Kidney tubule cell (primary cell): Measurements from ENCODE around the gene ZNF860.

Experiments
- DNase-seq: peaks from one replicate; pipeline ENCODE4 v3.0.0-alpha.2; 2018; ENCODE audit warnings: low spot score

ZNF860 gene

GRCh38 chr3:31981206-31982181, at the start of gene ZNF860, which contains the start of gene OSBPL10:
Gene ZNF860 (plus strand): TSS chr3:31981750. CDS start chr3:31989080, 7,330 bp downstream.
Gene OSBPL10 (minus strand): TSS chr3:31981262. CDS start chr3:31981179, 83 bp downstream.
- DNase-seq = peak; percentile 96

- DNase-seq = no peak
These were observed 48.6 kb upstream of the ZNF860 start for GRCh38 chr3:31932990-31933389.

- DNase-seq = no peak
These were observed 47.5 kb upstream of the ZNF860 start for GRCh38 chr3:31934018-31934417.

GRCh38 chr3:31934866-31935265, 46.7 kb upstream of the ZNF860 start:
- no peak for DNase-seq

GRCh38 chr3:31936420-31937060, 45.0 kb upstream of the ZNF860 start:
- peak; percentile 45 for DNase-seq

- DNase-seq = no peak
These were observed 44.3 kb upstream of the ZNF860 start for GRCh38 chr3:31937225-31937624.

GRCh38 chr3:31942446-31942845, 39.1 kb upstream of the ZNF860 start:
- no peak for DNase-seq

- no peak for DNase-seq
These were observed 38.5 kb upstream of the ZNF860 start for GRCh38 chr3:31943041-31943440.

- DNase-seq = no peak
These were observed 35.9 kb upstream of the ZNF860 start for GRCh38 chr3:31945738-31946052.

GRCh38 chr3:31946484-31947081, 35.0 kb upstream of the ZNF860 start:
- peak; percentile 37 for DNase-seq

GRCh38 chr3:31947162-31947561, 34.4 kb upstream of the ZNF860 start:
- no peak for DNase-seq

GRCh38 chr3:31947671-31948091, 33.9 kb upstream of the ZNF860 start:
- DNase-seq = peak; percentile 62

- DNase-seq = no peak
These were observed 33.3 kb upstream of the ZNF860 start for GRCh38 chr3:31948280-31948679.

- DNase-seq = no peak
These were observed 29.3 kb upstream of the ZNF860 start for GRCh38 chr3:31952205-31952604.

- DNase-seq = no peak
These were observed 28.5 kb upstream of the ZNF860 start for GRCh38 chr3:31953091-31953490.

GRCh38 chr3:31953636-31954035, 27.9 kb upstream of the ZNF860 start:
- DNase-seq = no peak

GRCh38 chr3:31955581-31955980, 26.0 kb upstream of the ZNF860 start:
- no peak for DNase-seq

- no peak for DNase-seq
These were observed 24.4 kb upstream of the ZNF860 start for GRCh38 chr3:31957106-31957505.

GRCh38 chr3:31958701-31959152, 22.8 kb upstream of the ZNF860 start:
- no peak for DNase-seq

GRCh38 chr3:31959251-31959650, 22.3 kb upstream of the ZNF860 start:
- no peak for DNase-seq

- no peak for DNase-seq
These were observed 21.4 kb upstream of the ZNF860 start for GRCh38 chr3:31959951-31960792.
